Effector memory CD8-positive, alpha-beta T cell (primary cell): Measurements from ENCODE around the gene WNT9A.
A peak's percentile ranks its signal among the peaks of the same experiment; 100 is the strongest.
"Not testable (repeated sequence)": the region's sequence is repeated elsewhere in the genome, so short reads cannot be mapped to it uniquely, and the experiment has no call there.

Source experiments
- ATAC-seq: fragments of 150-1000 bp; cut with Tn5 transposase; replicated peaks from 2 replicates; pipeline ENCODE4 v1.10.0; 2021; ENCODE audit warnings: mild to moderate bottlenecking, moderate library complexity
- DNase-seq, 3 experiments: peaks; one replicate each; pipeline ENCODE4 v3.0.0; 2021
- H3K27ac Mint-ChIP-seq, 2 donors: one replicate each; pipeline ENCODE4 v1.8.0; 2022; ENCODE audit warnings: mild to moderate bottlenecking in 2 of 2, mixed read lengths in 2 of 2, moderate library complexity in 2 of 2
- H3K27me3 Mint-ChIP-seq, 2 donors: one replicate each; pipeline ENCODE4 v1.8.0; 2022; ENCODE audit warnings: mixed read lengths in 2 of 2
- H3K36me3 Mint-ChIP-seq: one replicate; pipeline ENCODE4 v1.8.0; 2022; ENCODE audit warnings: mild to moderate bottlenecking, moderate library complexity, mixed read lengths; ENCODE audit not compliant: insufficient read depth
- H3K4me1 Mint-ChIP-seq, 2 donors: one replicate each; pipeline ENCODE4 v1.8.0; 2022; ENCODE audit warnings: low read depth in 2 of 2, mixed read lengths in 2 of 2
- H3K4me3 Mint-ChIP-seq, 2 donors: one replicate each; pipeline ENCODE4 v1.8.0; 2022; ENCODE audit warnings: mild to moderate bottlenecking in 2 of 2, mixed read lengths in 2 of 2, moderate library complexity in 2 of 2
- H3K9me3 Mint-ChIP-seq, 2 donors: one replicate each; pipeline ENCODE4 v1.8.0; 2022; ENCODE audit warnings: mixed read lengths in 2 of 2

The WNT9A gene

DNA sequence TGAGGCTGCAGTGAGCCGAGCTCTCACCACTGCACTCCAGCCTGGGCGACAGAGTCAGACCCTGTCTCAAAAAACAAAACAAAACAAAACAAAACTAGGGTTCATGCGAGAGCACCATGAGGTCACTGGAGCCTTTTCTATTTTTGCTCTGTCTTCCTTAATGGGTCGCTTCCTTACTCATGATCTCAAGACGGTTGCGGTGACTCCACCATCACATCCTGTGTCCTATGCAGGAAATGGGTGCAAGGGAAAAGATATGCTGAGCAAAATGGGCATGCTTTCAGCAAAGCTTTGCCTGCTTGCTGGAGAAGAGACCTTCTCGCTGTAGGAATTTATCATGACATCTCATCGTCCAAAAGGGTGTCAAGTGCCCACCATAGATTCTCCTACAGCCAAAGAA, 36.4 kb downstream of the WNT9A start:
- H3K27ac Mint-ChIP-seq, result peak overlapping the region in 1 of 2 donors; percentile 63
- no peaks in the 10 kb centered on the region for H3K9me3 Mint-ChIP-seq
- no peaks in the 10 kb centered on the region for H3K36me3 Mint-ChIP-seq
- ATAC-seq (no peak), DNase-seq (no peak)
- H3K4me1 Mint-ChIP-seq, result peaks cover 7% of the 10 kb centered on the region in 2 donors
- peaks cover 20 to 23% of the 10 kb centered on the region in 2 donors for H3K27me3 Mint-ChIP-seq
- H3K4me3 Mint-ChIP-seq, result no peak overlapping the region

DNA sequence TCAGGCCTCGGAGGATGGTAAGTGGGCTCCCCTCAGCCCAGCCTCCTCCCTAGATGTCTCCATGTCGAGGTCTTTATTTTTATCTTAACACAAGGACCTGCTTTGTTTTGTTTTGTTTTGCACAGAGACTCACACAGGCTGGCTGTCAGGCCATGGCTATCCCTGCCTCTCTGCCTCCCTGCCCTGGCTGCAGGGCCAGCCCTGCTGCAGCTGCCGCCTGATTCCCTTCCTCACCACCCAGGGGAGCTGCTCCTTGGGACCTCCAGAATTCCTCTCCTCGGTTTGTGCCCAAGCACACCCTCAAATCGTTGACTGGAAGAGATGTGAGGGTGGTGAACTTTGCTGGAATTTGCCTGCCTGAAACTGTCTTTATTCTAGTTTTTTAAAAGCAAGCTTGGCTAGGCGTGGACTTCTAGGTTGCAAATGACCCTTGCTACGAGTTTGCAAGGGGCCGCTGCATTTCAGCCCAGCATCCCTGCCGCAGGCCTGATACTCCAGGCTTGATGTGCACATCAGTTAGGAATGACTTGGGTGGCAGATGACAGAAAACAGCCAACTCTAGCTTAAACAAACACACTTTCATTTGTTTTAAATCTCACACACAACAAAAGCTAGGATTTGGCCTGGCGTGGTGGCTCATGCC, 37.1 kb downstream of the WNT9A start:
- Mint-ChIP-seq H3K4me1 (peaks cover 7% of the 10 kb centered on the region in 2 donors), H3K4me3 (no peak overlapping the region), H3K9me3 (no peaks in the 10 kb centered on the region), H3K36me3 (no peaks in the 10 kb centered on the region), H3K27ac (peak overlapping the region in 1 of 2 donors; percentile 63), H3K27me3 (peaks cover 20 to 23% of the 10 kb centered on the region in 2 donors)
- no peak for DNase-seq
- no peak for ATAC-seq

GRCh38 chr1:227909923-227910328, 37.8 kb downstream of the WNT9A start:
- not testable (repeated sequence) for H3K36me3 Mint-ChIP-seq, H3K27ac Mint-ChIP-seq, DNase-seq, ATAC-seq, H3K4me1 Mint-ChIP-seq, H3K4me3 Mint-ChIP-seq, H3K9me3 Mint-ChIP-seq
- H3K27me3 Mint-ChIP-seq, result peaks cover 20 to 23% of the 10 kb centered on the region in 2 donors

- Mint-ChIP-seq H3K9me3 (no peaks in the 10 kb centered on the region), H3K4me3 (no peak overlapping the region), H3K27me3 (peaks cover 20 to 23% of the 10 kb centered on the region in 2 donors), H3K27ac (peak overlapping the region; percentile 1 to 86), H3K4me1 (peaks cover 7% of the 10 kb centered on the region in 2 donors), H3K36me3 (no peaks in the 10 kb centered on the region)
- DNase-seq, result no peak
- no peak for ATAC-seq
These were observed 38.5 kb downstream of the WNT9A start for GRCh38 chr1:227909188-227909587.

GRCh38 chr1:227908359-227908758, 39.4 kb downstream of the WNT9A start:
- ATAC-seq, result no peak
- peaks cover 7% of the 10 kb centered on the region in 2 donors for H3K4me1 Mint-ChIP-seq
- no peak for DNase-seq
- peaks cover 20 to 23% of the 10 kb centered on the region in 2 donors for H3K27me3 Mint-ChIP-seq
- no peaks in the 10 kb centered on the region for H3K36me3 Mint-ChIP-seq
- H3K9me3 Mint-ChIP-seq, result no peaks in the 10 kb centered on the region
- H3K4me3 Mint-ChIP-seq, result no peak overlapping the region
- H3K27ac Mint-ChIP-seq, result peak overlapping the region in 1 of 2 donors; percentile 86

GRCh38 chr1:227907439-227908015, 40.2 kb downstream of the WNT9A start:
- Mint-ChIP-seq H3K36me3 (no peaks in the 10 kb centered on the region), H3K27ac (no peak overlapping the region), H3K9me3 (no peaks in the 10 kb centered on the region), H3K4me1 (peaks cover 7% of the 10 kb centered on the region in 2 donors), H3K4me3 (no peak overlapping the region), H3K27me3 (peaks cover 14 to 19% of the 10 kb centered on the region in 2 donors)
- no peak for ATAC-seq
- DNase-seq, result no peak

- Mint-ChIP-seq H3K27me3 (peaks cover 9 to 12% of the 10 kb centered on the region in 2 donors), H3K9me3 (no peaks in the 10 kb centered on the region), H3K4me1 (peaks cover 7 to 11% of the 10 kb centered on the region in 2 donors), H3K27ac (peak overlapping the region in 1 of 2 donors; percentile 46), H3K36me3 (no peaks in the 10 kb centered on the region), H3K4me3 (no peak overlapping the region)
- DNase-seq (no peak), ATAC-seq (no peak)
These were observed 41.1 kb downstream of the WNT9A start for GRCh38 chr1:227906550-227907071.

DNA sequence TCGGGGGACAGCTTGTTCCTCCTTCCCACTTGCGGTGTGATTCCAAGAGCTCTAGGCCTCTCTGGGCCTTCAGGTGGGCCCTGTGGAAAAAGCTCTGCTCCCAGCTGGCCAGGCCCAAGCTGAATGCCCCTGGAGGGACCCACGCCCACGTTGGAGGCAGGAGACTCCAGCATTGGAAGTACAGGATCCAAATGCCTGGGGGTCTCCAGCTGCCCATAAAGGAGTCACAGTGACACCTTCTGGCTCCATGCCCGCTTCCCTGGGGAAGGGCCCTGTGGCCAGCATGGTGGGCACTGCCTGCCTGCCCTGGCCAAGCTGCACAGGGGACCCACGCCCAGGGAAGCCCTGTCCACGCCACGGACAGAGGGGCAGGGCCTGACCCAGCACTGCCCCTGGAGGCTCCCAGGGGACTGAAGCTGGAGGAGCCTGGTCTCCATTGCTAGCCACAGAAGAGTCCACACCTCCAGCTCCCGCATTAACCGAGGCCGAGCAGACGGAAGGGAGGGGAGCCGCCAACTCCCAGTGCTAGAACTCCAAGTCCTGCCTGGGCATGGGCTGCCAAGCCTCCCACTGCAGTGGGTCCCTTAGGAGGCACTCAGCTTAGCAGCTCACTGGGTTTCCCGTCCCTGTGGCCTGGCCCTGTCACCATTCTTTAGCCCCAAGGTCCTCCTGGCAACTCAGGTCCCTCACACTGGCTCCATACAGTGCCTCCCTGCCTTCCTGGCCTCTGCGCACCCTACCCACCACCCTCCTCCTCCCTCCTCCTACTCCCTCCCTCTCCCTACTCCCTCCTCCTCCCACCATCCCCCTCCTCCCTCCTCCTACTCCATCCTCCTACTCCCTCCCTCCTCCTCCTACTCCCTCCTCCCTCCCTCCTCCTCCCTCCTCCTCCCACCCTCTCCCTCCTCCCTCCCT, 41.9 kb downstream of the WNT9A start:
- Mint-ChIP-seq H3K4me1 (peaks cover 7 to 11% of the 10 kb centered on the region in 2 donors), H3K27ac (no peak overlapping the region), H3K4me3 (no peak overlapping the region), H3K36me3 (no peaks in the 10 kb centered on the region), H3K9me3 (no peaks in the 10 kb centered on the region), H3K27me3 (peaks cover 9 to 12% of the 10 kb centered on the region in 2 donors)
- ATAC-seq (no peak), DNase-seq (no peak)

GRCh38 chr1:227904541-227905335, 43.0 kb downstream of the WNT9A start:
- no peak for ATAC-seq
- DNase-seq, result no peak
- H3K27me3 Mint-ChIP-seq, result peaks cover 9 to 12% of the 10 kb centered on the region in 2 donors
- H3K9me3 Mint-ChIP-seq, result no peaks in the 10 kb centered on the region
- H3K36me3 Mint-ChIP-seq, result no peaks in the 10 kb centered on the region
- H3K27ac Mint-ChIP-seq, result peak overlapping the region in 1 of 2 donors; percentile 44
- peaks cover 8 to 11% of the 10 kb centered on the region in 2 donors for H3K4me1 Mint-ChIP-seq
- H3K4me3 Mint-ChIP-seq, result no peak overlapping the region

- Mint-ChIP-seq H3K27me3 (peaks cover 3 to 11% of the 10 kb centered on the region in 2 donors), H3K4me1 (peaks cover 9 to 11% of the 10 kb centered on the region in 2 donors), H3K9me3 (no peaks in the 10 kb centered on the region), H3K4me3 (no peak overlapping the region), H3K27ac (no peak overlapping the region), H3K36me3 (no peaks in the 10 kb centered on the region)
- no peak for DNase-seq
- ATAC-seq, result no peak
These were observed 43.9 kb downstream of the WNT9A start for GRCh38 chr1:227903614-227904501.

DNA sequence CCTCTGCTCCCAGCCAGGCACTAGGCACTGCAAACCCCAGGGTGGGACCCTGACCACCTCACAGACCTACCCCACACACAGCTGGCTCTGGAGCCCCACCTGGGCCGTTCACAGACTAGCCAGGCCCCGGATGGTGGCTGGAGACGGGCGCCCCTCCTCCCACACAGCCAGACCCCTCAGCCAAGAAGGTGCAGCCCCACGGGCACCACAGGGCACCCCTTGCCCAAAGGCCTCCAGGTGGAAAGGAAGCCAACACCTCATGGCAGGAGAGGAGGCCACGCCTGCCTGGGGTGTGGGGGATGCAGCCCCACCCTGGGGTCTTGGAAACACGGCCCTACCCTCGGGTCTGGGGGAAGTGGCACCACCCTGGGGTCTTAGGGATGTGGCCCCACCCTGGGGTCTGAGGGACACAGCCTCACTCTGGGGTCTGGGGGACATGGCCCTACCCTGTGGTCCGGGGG, 44.6 kb downstream of the WNT9A start:
- H3K4me1 Mint-ChIP-seq, result peaks cover 14 to 15% of the 10 kb centered on the region in 2 donors
- DNase-seq (no peak), ATAC-seq (no peak)
- no peaks in the 10 kb centered on the region for H3K9me3 Mint-ChIP-seq
- H3K36me3 Mint-ChIP-seq, result no peaks in the 10 kb centered on the region
- peaks cover 0 to 6% of the 10 kb centered on the region in 2 donors for H3K27me3 Mint-ChIP-seq
- no peak overlapping the region for H3K4me3 Mint-ChIP-seq
- no peak overlapping the region for H3K27ac Mint-ChIP-seq

GRCh38 chr1:227902641-227902990, 45.1 kb downstream of the WNT9A start:
- H3K4me1 Mint-ChIP-seq, result peaks cover 14 to 18% of the 10 kb centered on the region in 2 donors
- no peak overlapping the region for H3K27ac Mint-ChIP-seq
- DNase-seq (no peak), ATAC-seq (no peak)
- no peak overlapping the region for H3K4me3 Mint-ChIP-seq
- peaks cover 0 to 6% of the 10 kb centered on the region in 2 donors for H3K27me3 Mint-ChIP-seq
- H3K9me3 Mint-ChIP-seq, result no peaks in the 10 kb centered on the region
- H3K36me3 Mint-ChIP-seq, result no peaks in the 10 kb centered on the region
